Measurements from ENCODE around the gene OCIAD2. TPM values are rescaled to one million over a fixed set of nuclear protein-coding genes. Genes with fewer than 3 reads are reported as not detected.
A peak's percentile ranks its signal among the peaks of the same experiment; 100 is the strongest.
"Not testable (repeated sequence)": the region's sequence is repeated elsewhere in the genome, so short reads cannot be mapped to it uniquely, and the experiment has no call there.

Gene OCIAD2
- total and polyA plus RNA-seq, 4 experiments from 2014 or later = 102 to 245 (median 150) TPM

GRCh38 chr4:48862038-48862437 lies 44.5 kb downstream of the OCIAD2 start:
- Mint-ChIP-seq H3K36me3 (peaks cover 24 to 31% of the 10 kb centered on the region in 2 donors), H3K27ac (no peak overlapping the region), H3K9me3 (peaks cover 0 to 11% (median 7%) of the 10 kb centered on the region in 8 donors), H3K4me1 (no peaks in the 10 kb centered on the region), H3K4me3 (no peak overlapping the region), H3K27me3 (no peaks in the 10 kb centered on the region)
- intact Hi-C loops (cut with micrococcal nuclease) = no loop called here
- no peaks in the 10 kb centered on the region for H3K4me1 ChIP-seq (ENCODE audit: insufficient read depth, low read length)
- no peaks in the 10 kb centered on the region for H3K9me3 ChIP-seq (ENCODE audit: control insufficient read depth in 1 of 2, low read length in 2 of 2)
- H3K36me3 ChIP-seq (ENCODE audit: insufficient read depth, low read length) = peaks cover under 1% of the 10 kb centered on the region
- ChIA-PET POLR2A (ENCODE audit: partially characterized antibody) (no interaction called here), CTCF (ENCODE audit: partially characterized antibody) (no interaction called here)
- no peaks in the 10 kb centered on the region for H3K27me3 ChIP-seq (ENCODE audit: insufficient read depth, low read length)
- DNase-seq = no peak
- H3K27ac ChIP-seq (ENCODE audit: low read depth, low read length) = no peak overlapping the region
- no peak overlapping the region for H3K4me3 ChIP-seq (ENCODE audit: low read length in 2 of 2)

DNA sequence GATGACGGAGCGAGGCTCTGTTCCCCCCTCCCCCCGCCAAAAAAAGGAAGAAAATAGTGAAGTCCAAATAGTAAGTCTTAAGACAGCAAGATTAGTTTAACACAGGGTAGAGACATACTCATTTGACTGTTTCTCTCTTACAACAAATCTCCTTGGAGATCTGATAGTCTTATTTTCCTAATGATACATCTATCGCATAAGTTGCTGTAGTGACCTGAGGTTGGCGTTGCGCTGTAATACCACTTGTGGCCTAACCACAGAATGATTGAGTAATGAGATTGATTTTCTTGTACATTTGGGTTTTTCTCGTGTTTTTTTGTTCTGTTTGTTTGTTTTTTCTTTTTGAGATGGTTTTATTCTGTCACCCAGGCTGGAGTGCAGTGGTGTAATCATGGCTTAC lies 48.4 kb downstream of the OCIAD2 start:
- H3K27me3 Mint-ChIP-seq = no peaks in the 10 kb centered on the region
- no peaks in the 10 kb centered on the region for H3K9me3 Mint-ChIP-seq
- CTCF ChIA-PET (ENCODE audit: partially characterized antibody) = no interaction called here
- DNase-seq = no peak
- H3K4me3 ChIP-seq (ENCODE audit: low read length in 2 of 2) = no peak overlapping the region
- no peaks in the 10 kb centered on the region for H3K9me3 ChIP-seq (ENCODE audit: control insufficient read depth in 1 of 2, low read length in 2 of 2)
- H3K36me3 ChIP-seq (ENCODE audit: insufficient read depth, low read length) = peaks cover 19% of the 10 kb centered on the region
- H3K27me3 ChIP-seq (ENCODE audit: insufficient read depth, low read length) = no peaks in the 10 kb centered on the region
- no peak overlapping the region for H3K27ac ChIP-seq (ENCODE audit: low read depth, low read length)
- intact Hi-C loops (cut with micrococcal nuclease) = no loop called here
- H3K27ac Mint-ChIP-seq = peak overlapping the region in 2 of 7 donors; percentile 37 to 44
- no peaks in the 10 kb centered on the region for H3K4me1 Mint-ChIP-seq
- no peak overlapping the region for H3K4me3 Mint-ChIP-seq
- H3K4me1 ChIP-seq (ENCODE audit: insufficient read depth, low read length) = no peaks in the 10 kb centered on the region
- POLR2A ChIA-PET (ENCODE audit: partially characterized antibody) = no interaction called here
- H3K36me3 Mint-ChIP-seq = peaks cover 38 to 41% of the 10 kb centered on the region in 2 donors

DNA sequence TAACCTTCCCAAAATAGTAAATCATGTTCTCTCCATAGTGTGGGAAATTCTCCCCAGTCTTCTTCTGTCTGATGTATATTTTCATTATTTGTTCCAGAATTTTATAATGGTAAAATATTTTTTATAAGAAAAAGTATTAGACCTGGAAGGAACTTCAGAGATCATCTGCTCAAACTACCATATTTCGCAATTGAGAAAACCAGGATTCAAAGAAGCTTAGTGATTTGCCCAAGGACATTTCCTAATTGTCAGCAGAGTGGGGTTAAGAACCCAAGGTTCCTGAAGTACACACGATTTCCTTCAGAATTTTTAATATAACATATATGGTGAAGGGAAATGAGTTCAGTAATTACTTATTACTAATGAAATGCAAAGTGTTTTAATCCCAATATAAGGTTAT lies 51.6 kb downstream of the OCIAD2 start:
- ChIA-PET CTCF (ENCODE audit: partially characterized antibody) (no interaction called here), POLR2A (ENCODE audit: partially characterized antibody) (no interaction called here)
- Mint-ChIP-seq H3K4me3 (no peak overlapping the region), H3K9me3 (no peaks in the 10 kb centered on the region), H3K4me1 (no peaks in the 10 kb centered on the region), H3K27ac (peak overlapping the region in 1 of 7 donors; percentile 47), H3K36me3 (peaks cover 40 to 54% of the 10 kb centered on the region in 2 donors), H3K27me3 (no peaks in the 10 kb centered on the region)
- no peak for DNase-seq
- Histone ChIP-seq H3K9me3 (ENCODE audit: control insufficient read depth in 1 of 2, low read length in 2 of 2) (no peaks in the 10 kb centered on the region), H3K36me3 (ENCODE audit: insufficient read depth, low read length) (peaks cover 32% of the 10 kb centered on the region), H3K27me3 (ENCODE audit: insufficient read depth, low read length) (no peaks in the 10 kb centered on the region), H3K4me1 (ENCODE audit: insufficient read depth, low read length) (no peaks in the 10 kb centered on the region), H3K27ac (ENCODE audit: low read depth, low read length) (no peak overlapping the region), H3K4me3 (ENCODE audit: low read length in 2 of 2) (no peak overlapping the region)
- intact Hi-C loops (cut with micrococcal nuclease) = no loop called here

DNA sequence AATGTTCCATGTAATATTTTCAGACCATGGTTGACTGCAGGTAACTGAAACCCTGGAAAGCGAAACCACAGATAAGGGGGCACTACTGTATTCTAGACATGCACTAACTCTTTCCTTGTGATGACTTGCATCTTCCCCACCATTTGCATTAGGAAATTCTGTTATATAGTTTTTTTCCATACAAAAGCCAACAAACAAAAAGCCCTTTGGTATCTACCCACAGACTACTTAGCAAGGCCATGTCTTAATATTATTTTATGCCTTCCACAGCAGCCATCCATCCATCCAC lies 52.2 kb downstream of the OCIAD2 start:
- no peak overlapping the region for H3K27ac ChIP-seq (ENCODE audit: low read depth, low read length)
- H3K36me3 ChIP-seq (ENCODE audit: insufficient read depth, low read length) = peaks cover 32% of the 10 kb centered on the region
- ChIA-PET CTCF (ENCODE audit: partially characterized antibody) (no interaction called here), POLR2A (ENCODE audit: partially characterized antibody) (no interaction called here)
- Mint-ChIP-seq H3K4me1 (no peaks in the 10 kb centered on the region), H3K4me3 (no peak overlapping the region), H3K36me3 (peaks cover 38 to 53% of the 10 kb centered on the region in 2 donors), H3K27me3 (no peaks in the 10 kb centered on the region), H3K27ac (peak overlapping the region in 3 of 7 donors; percentile 47 to 68 (median 68)), H3K9me3 (no peaks in the 10 kb centered on the region)
- no peaks in the 10 kb centered on the region for H3K4me1 ChIP-seq (ENCODE audit: insufficient read depth, low read length)
- no peak for DNase-seq
- no peaks in the 10 kb centered on the region for H3K27me3 ChIP-seq (ENCODE audit: insufficient read depth, low read length)
- intact Hi-C loops (cut with micrococcal nuclease) = no loop called here
- no peak overlapping the region for H3K4me3 ChIP-seq (ENCODE audit: low read length in 2 of 2)
- H3K9me3 ChIP-seq (ENCODE audit: control insufficient read depth in 1 of 2, low read length in 2 of 2) = no peaks in the 10 kb centered on the region

- no peaks in the 10 kb centered on the region for H3K4me1 Mint-ChIP-seq
- H3K9me3 ChIP-seq (ENCODE audit: control insufficient read depth in 1 of 2, low read length in 2 of 2) = no peaks in the 10 kb centered on the region
- intact Hi-C loops (cut with micrococcal nuclease) = no loop called here
- no peak overlapping the region for H3K4me3 ChIP-seq (ENCODE audit: low read length in 2 of 2)
- H3K36me3 Mint-ChIP-seq = peaks cover 35 to 53% of the 10 kb centered on the region in 2 donors
- ChIA-PET POLR2A (ENCODE audit: partially characterized antibody) (no interaction called here), CTCF (ENCODE audit: partially characterized antibody) (no interaction called here)
- peak overlapping the region in 1 of 7 donors; percentile 47 for H3K27ac Mint-ChIP-seq
- DNase-seq = no peak
- H3K27me3 ChIP-seq (ENCODE audit: insufficient read depth, low read length) = no peaks in the 10 kb centered on the region
- peaks cover 32% of the 10 kb centered on the region for H3K36me3 ChIP-seq (ENCODE audit: insufficient read depth, low read length)
- H3K9me3 Mint-ChIP-seq = no peaks in the 10 kb centered on the region
- H3K27ac ChIP-seq (ENCODE audit: low read depth, low read length) = no peak overlapping the region
- H3K4me1 ChIP-seq (ENCODE audit: insufficient read depth, low read length) = no peaks in the 10 kb centered on the region
- no peak overlapping the region for H3K4me3 Mint-ChIP-seq
- H3K27me3 Mint-ChIP-seq = no peaks in the 10 kb centered on the region
These were observed 52.8 kb downstream of the OCIAD2 start for GRCh38 chr4:48853604-48854394.

DNA sequence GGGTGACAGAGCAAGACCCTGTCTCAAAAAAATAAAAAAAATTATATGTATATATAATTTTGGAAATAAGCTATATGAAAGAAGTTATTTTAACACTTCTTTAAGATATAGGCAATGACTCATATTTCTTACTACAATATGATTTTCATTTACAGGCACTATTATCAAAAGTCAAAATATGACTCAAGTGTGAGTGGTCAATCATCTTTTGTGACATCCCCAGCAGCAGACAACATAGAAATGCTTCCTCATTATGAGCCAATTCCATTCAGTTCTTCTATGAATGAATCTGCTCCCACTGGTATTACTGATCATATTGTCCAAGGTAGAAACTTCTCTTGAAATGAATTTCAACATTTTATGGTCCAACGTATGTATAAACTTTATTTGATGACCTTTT lies 54.9 kb downstream of the OCIAD2 start:
- DNase-seq = no peak
- Histone ChIP-seq H3K36me3 (ENCODE audit: insufficient read depth, low read length) (peaks cover 27% of the 10 kb centered on the region), H3K4me1 (ENCODE audit: insufficient read depth, low read length) (no peaks in the 10 kb centered on the region), H3K9me3 (ENCODE audit: control insufficient read depth in 1 of 2, low read length in 2 of 2) (no peaks in the 10 kb centered on the region), H3K4me3 (ENCODE audit: low read length in 2 of 2) (no peak overlapping the region), H3K27me3 (ENCODE audit: insufficient read depth, low read length) (no peaks in the 10 kb centered on the region), H3K27ac (ENCODE audit: low read depth, low read length) (no peak overlapping the region)
- H3K36me3 Mint-ChIP-seq = peaks cover 41 to 53% of the 10 kb centered on the region in 2 donors
- no peak overlapping the region for H3K4me3 Mint-ChIP-seq
- ChIA-PET CTCF (ENCODE audit: partially characterized antibody) (interaction anchor here (1.4 kb wide), 1 partner anchor 273 kb away, joined by 5 read pairs; no protein-coding TSS in a partner anchor), POLR2A (ENCODE audit: partially characterized antibody) (no interaction called here)
- H3K9me3 Mint-ChIP-seq = peaks cover 0 to 5% (median 0%) of the 10 kb centered on the region in 8 donors
- peak overlapping the region in 1 of 7 donors; percentile 51 for H3K27ac Mint-ChIP-seq
- peaks cover 0 to 3% (median under 1%) of the 10 kb centered on the region in 4 donors for H3K4me1 Mint-ChIP-seq
- intact Hi-C loops (cut with micrococcal nuclease) = no loop called here
- H3K27me3 Mint-ChIP-seq = no peaks in the 10 kb centered on the region

- peaks cover 17% of the 10 kb centered on the region for H3K36me3 ChIP-seq (ENCODE audit: insufficient read depth, low read length)
- POLR2A ChIA-PET (ENCODE audit: partially characterized antibody) = interaction anchor here (1.0 kb wide), 1 partner anchor 70 kb away, joined by 5 read pairs; no protein-coding TSS in a partner anchor
- H3K27ac Mint-ChIP-seq; H3K4me3 Mint-ChIP-seq; H3K4me1 ChIP-seq (ENCODE audit: insufficient read depth, low read length); CTCF ChIA-PET (ENCODE audit: partially characterized antibody); H3K9me3 Mint-ChIP-seq; H3K4me3 ChIP-seq (ENCODE audit: low read length in 2 of 2); H3K27me3 Mint-ChIP-seq; H3K4me1 Mint-ChIP-seq; DNase-seq; H3K9me3 ChIP-seq (ENCODE audit: control insufficient read depth in 1 of 2, low read length in 2 of 2); intact Hi-C loops (cut with micrococcal nuclease); H3K27ac ChIP-seq (ENCODE audit: low read depth, low read length); H3K27me3 ChIP-seq (ENCODE audit: insufficient read depth, low read length): not testable (repeated sequence)
- peaks cover 53 to 70% of the 10 kb centered on the region in 2 donors for H3K36me3 Mint-ChIP-seq
These were observed 57.8 kb downstream of the OCIAD2 start for GRCh38 chr4:48848799-48849198.

All from CD4-positive, alpha-beta memory T cell (primary cell).